Stimulated activated CD4-positive, alpha-beta T cell treated with anti-CD3 and anti-CD28 coated beads, Interleukin-15, amount 100 ng/mL, for 1 hour (primary cell): ENCODE results near the gene OSBP.
"Not testable (repeated sequence)": the region's sequence is repeated elsewhere in the genome, so short reads cannot be mapped to it uniquely, and the experiment has no call there.

Experiments
- DNase-seq, 2 donors: peaks; one replicate each; pipeline ENCODE4 v3.0.0-alpha.2; 2020; ENCODE audit warnings: low read depth in 1 of 2, low spot score in 1 of 2

OSBP gene

DNA sequence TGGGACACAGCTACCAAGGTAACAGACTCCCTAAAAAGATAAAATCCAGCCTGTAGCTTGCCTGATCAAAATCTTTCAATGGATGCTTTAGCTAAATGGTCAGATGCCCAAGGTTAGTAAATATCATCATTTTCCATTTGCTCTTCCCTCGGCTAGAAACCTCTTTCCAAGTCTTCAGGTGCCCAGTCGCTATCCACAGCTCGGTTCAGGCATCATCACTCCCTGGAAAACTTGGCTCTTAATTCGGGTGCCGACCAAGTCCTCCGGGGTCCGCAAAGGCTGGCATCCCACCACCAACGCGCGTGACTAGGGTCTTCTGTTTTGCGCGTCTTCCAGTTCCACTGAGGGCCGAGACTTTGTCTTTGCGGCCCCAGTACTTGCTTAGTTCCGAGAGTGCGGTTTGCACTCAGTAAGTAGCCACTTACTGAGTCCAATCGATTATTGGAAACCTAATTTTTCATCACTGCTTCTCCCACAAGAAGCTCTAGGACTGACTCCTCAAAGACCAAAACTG is 59.9 kb downstream of the OSBP start:
- no peak for DNase-seq

DNA sequence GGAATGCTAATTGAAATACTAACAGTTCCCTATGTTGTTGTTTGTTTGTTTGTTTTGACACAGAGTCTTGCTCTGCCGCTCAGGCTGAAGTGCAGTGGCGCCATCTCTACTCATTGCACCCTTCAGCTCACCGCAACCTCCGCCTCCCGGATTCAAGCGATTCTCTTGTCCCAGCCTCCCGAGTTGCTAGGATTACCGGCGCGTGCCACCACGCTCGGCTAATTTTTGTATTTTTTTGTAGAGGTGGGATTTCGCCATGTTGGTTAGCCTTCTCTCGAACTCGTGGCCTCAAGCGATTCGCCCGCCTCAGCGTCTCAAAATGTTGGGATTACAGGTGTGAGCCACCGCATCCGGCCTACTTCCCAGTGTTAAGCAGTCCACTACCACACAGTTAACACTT is 62.3 kb downstream of the OSBP start:
- DNase-seq = no peak

DNA sequence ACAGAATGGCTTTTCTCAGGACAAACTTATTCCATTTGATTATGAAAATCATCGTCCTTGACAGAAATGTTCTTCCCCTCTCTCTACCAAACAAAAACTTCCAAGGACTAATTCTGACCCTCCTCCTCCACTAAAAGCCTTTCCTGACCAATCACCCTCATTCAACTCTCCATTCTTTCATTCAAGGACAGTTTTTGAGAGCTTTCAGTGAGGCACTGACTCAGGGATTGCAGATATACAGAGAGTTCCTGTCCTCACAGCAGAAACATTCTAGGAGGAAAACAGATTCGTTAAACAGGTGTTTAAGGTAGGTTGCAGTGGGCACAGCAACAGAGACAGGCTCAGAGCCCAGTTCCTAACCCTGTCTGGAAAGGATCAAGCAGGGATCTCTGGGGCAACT is 62.7 kb downstream of the OSBP start:
- no peak for DNase-seq

DNA sequence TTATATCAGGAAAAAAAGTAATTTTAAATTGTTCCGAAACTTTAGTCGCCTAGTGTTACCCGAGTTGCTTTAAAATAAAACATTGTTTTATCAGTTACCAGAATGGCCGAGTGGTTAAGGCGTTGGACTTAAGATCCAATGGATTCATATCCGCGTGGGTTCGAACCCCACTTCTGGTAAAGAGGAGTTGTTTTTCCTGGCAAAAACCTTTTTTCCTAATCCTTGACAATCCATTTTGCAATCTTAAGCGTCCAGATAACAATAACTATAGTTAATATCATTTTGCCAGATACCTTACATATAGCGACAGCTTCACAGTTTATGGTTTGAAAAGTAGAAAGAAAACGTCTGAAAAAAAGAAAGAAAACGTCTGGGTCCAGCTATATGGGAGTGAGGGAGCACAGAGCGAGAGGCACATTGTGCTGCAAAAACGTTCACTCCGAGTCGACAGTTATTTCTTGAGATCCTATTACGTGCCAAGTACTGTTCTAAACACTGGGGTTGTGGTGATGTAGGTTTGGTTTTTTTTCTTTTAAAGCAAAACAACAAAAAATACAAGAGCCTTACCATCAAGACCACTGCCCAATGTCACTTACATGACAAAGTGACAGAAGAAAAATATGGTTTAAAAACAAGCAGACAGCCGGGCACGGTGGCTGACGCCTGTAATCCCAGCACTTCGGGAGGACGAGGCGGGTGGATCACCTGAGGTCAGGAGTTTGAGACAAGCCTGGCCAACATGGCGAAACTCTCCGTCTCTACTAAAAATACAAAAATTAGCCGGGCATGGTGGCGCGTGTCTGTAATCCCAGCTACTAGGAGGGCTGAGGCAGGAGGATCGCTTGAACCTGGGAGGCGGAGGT is 63.7 kb downstream of the OSBP start:
- DNase-seq = no peak

DNA sequence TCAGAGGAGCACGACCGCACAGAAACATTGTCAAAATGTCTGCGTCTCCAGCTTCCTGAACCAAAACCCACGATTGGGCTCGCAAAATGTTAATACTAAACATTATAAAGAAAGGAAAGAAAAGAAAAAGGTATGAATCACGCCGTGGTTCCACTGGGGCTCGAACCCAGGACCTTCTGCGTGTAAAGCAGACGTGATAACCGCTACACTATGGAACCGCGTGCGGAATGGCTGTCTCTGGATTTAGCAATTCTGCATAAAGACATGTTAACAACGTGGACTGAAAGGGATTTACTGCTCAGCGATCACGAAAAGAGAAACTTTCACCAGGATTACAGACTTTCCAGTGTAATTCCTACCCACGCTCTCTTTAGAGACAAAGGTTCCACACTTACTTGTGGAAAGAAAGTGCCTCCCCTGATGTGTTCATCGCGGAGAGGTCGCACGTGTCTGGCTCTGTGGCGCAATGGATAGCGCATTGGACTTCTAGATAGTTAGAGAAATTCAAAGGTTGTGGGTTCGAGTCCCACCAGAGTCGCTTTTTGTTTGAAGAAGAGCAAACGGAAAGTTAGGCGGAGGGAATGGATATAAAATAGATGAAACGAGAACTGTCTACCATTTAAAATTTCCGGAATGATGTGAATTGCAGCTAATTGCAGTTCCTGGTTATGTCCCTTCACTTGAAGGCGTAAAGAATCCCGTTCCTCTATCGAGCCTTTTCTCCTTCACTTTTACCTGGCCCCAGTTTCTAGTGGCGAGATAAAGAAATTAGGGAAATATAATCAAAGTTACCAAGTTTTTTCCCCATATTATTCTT is 64.5 kb downstream of the OSBP start:
- DNase-seq = peak; percentile 57 to 65

DNA sequence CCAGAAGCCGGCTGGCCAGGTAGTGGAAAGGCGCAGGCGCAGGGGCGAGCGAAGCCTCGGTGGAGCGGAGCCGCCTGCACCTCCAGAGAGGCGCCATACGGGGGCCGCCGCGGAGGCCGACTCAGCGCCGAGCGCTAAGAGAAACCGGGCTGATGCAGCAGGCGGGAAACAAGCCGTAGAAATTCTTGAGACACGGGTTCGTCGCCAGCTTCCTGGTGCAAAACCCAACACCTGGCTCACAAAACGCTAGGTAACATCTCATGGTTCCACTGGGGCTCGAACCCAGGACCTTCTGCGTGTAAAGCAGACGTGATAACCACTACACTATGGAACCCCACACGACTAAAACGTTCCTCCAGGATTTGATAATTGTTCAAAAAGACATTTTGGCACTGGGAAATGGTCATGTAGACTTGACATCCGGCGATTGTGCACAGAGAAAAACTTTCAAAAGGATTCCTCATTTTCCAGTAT is 65.2 kb downstream of the OSBP start:
- DNase-seq = peak; percentile 76 to 81

DNA sequence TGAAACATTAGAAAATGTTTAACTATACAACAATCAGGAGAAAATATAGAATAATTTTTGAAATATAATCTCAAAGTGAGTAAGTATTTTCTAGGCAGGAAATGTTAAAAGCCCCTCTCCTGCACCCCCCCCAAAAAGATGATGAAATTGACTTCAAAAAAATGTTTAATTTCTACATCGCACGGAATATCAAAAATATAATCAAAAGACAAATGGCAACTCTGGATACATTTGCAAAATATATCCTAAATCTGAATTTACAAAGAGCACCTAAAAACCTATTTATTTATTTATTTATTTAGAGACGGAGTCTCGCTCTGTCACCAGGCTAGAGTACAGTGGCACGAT is 67.3 kb downstream of the OSBP start:
- no peak for DNase-seq

DNA sequence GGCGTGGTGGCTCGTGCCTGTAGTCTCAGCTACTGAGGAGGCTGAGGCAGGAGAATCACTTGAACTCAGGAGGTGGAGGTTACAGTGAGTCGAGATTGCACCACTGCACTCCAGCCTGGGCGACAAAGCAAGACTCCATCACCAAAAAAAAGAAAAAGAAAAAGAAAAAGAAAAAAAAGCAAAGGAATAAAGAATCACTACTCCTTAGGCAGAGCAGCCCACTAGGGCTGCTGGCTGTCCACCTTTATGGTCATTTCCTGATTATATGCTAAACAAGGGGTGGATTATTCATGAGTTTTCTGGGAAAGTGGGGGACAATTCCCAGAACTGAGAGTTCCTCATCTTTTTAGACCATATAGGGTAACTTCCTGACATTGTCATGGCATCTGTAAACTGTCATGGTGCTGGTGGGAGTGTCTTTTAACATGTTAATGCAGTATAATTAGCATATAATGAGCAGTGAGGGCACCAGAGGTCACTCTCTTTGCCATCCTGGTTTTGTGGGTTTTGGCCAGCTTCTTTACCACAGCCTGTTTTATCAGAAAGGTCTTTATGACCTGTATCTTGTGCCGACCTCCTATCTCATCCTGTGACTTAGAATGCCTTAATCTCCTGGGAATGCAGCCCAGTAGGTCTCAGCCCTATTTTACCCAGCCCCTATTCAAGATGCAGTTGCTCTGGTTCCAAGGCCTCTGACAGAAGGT is 67.8 kb downstream of the OSBP start:
- DNase-seq = not testable (repeated sequence)

DNA sequence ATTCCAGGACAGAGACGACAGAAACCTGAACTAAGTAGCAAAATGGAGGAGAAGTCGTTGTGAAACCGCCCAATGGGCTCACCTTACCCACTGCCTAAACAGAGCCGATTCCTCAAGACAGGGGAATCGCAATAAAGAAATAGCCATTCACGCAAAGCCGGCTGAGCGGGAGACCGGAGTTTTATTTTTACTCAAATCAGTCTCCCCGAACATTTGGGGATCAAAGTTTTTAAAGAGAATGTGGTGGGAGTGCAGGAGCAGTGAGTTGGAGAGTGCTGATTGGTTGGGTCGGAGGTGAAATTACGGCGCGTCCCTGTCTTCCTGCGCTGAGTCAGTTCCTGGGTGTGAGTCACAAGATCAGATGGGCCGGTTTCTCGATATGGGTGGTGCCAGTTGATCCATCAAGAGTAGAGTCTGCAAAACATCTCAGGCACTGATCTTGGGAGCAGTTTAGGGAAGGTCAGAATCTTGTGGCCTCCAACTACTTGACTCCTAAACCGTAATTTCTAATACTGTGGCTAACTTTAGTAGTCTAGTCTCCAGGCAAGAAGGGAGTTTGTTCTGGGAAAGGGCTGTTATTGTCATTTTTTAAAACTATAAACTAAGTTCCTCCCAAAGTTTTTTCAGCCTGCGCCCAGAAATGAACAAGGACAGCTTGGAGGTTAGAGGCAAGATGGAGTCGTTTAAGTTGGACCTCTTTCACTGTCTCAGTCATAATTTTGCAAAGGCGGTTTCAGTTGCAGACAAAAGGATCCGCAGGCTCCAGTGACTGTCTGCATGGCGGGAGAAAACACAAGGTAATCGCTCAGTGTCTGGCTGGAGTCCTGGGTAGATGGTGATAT is 70.2 kb downstream of the OSBP start:
- DNase-seq = no peak

DNA sequence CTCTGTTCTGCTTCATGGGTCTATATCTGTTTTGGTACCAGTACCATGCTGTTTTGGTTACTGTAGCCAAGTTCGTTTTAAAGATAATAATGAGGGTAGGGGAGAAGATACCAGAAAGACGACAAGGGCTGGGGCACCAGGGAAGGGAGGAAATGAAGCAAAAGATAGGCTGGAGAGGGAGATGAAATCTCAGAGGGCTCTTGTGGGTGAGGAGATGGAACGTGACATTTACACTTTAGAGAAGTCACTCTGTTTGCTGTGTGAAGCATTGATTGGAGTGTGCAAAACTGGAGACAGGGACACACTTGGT is 70.8 kb downstream of the OSBP start:
- no peak for DNase-seq

DNA sequence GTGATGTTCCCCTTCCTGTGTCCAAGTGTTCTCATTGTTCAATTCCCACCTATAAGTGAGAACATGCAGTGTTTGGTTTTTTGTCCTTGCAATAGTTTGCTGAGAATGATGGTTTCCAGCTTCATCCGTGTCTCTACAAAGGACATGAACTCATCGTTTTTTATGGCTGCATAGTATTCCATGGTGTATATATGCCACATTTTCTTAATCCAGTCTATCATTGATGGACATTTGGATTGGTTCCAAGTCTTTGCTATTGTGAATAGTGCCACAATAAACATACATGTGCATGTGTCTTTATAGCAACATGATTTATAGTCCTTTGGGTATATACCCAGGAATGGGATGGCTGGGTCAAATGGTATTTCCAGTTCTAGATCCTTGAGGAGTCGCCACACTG is 71.9 kb downstream of the OSBP start:
- DNase-seq = not testable (repeated sequence)

DNA sequence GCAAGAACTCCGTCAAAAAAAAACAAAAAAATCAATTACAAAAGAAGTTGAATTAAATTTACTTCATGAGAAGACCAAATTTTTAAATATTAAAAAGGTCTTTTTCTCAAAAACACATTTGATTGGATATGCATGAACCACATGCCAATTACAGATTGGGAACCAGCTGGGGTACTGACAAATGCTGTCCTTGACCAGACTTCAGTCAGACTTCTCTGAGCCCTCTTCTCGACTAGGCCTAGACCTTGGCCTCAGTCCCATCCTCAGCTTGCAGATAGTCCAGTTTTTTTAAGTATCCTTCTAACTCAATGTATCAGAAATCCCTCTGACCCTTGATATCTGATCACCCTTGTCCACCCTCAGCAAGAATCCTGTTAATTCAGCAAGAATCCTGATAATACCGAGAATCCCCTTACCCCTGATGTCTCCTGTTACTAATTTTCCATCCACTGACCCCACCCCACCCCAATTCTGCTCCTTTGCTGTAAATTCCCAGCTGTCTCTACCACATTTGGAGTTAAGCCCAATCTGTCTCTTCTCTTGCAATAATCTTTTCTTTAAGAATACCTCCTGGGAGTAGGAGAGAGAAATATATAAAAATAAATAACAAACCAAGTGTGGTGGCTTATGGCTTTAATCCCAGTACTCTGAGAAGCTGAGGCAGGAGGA is 73.3 kb downstream of the OSBP start:
- DNase-seq = no peak

DNA sequence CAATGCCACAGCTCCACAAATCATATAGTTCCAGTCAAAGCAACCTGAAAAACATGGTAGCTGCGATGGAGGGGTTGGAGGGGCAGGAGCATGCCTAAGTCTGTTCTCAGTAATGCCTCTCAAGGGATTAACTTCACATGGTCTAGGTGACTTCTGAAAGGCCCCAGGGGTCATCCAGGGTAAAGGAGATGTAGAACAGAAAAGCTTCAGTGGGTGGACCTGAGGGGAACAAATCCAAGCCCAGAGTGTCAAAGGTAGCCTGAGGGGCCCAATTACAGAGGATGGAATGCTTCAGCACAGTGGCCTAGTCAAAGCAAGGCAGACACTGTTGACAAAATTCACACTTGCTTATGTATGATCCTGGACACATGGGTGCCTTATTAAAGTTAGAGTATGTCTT is 80.9 kb downstream of the OSBP start:
- DNase-seq = no peak

DNA sequence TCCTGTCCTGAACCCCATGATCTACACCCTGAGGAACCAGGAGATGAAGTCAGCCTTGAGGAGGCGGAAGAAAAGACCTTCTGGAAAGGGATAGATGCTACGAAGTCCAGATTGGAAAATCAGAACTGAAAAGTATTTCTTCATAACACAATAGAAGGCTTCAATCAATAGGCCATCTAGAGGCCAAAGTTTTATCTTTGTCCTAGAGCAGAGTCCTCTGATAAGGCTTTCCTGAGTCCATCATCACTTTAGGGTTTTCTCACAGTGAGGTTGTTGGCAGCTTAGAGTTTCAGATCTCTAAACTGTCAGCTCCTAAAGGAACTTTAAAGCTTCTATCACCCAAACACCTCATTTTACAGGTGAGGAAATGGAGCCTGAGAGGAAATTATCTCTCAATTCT is 83.0 kb downstream of the OSBP start:
- DNase-seq = no peak

DNA sequence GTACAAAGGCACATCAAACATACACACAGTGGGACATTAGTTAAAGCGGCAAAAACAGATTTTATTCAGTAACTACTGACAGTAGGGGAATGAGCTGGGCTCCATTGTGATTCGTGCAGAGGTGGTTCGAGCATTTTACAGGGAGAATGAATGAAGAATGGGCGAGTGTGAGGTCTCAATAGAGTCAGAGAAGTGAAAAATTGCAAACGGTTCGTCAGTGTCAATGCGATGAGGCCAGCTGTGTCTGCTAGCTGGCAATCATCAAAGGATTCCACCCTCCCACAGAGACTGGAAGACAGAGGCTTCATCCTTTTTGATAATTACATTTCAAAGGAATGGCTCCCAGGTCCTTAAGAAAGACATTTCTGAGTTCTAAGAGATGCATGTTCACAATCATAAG is 86.9 kb downstream of the OSBP start:
- no peak for DNase-seq
